ENCODE measurements around the gene ZBTB17. TPM values are rescaled to one million over a fixed set of nuclear protein-coding genes. Genes with fewer than 3 reads are reported as not detected.

Gene ZBTB17
- total and polyA plus RNA-seq, 9 of the 15 experiments (the other 6 are each of a cell fraction or from before 2014, with no cell fraction given), result 1.1 to 53.4 (median 29.6) TPM

GRCh38 chr1:16023050-16023653 is 47.3 kb upstream of the ZBTB17 start:
- no peak for FAIRE-seq

More at GRCh38 chr1:16023050-16023653, 47.3 kb upstream of the ZBTB17 start:
- WGBS (ENCODE audit: insufficient coverage, low coverage, missing lambda C conversion rate), result 5% methylated on average over 7 of the region's 7 CpGs
- H3K9me3 ChIP-seq (replicated peaks; ENCODE audit: control insufficient read depth, insufficient read depth, low read depth, low read length), result no peaks in the 10 kb centered on the region
- H4K20me1 ChIP-seq (replicated peaks; ENCODE audit: control insufficient read depth, insufficient read depth, low read length), result no peaks in the 10 kb centered on the region
- ATAC-seq (no peak), DNase-seq (ENCODE audit: extremely low read depth in 1 of 4, low spot score in 3 of 4) (no peak)
- H3K4me3 ChIP-seq, result no peak overlapping the region
- CTCF ChIA-PET (ENCODE audit: low intra/inter-chr PET ratio), result no interaction called here
- in situ Hi-C loops (cut with MboI) (no loop called here), intact Hi-C loops (cut with micrococcal nuclease) (no loop called here)
- no peak overlapping the region for H3K27ac ChIP-seq (ENCODE audit: extremely low read depth, low read depth, low read length)
- POLR2A ChIA-PET, result interaction anchor here (0.5 to 1.7 kb wide), 4 partner anchors 8 to 191 kb away, joined by 3 to 7 read pairs (median 4); no protein-coding TSS in a partner anchor
- H3K4me1 ChIP-seq (replicated peaks in 1 of 2; ENCODE audit: control insufficient read depth in 2 of 2, insufficient read depth in 2 of 2, low read length in 2 of 2), result peaks cover 7 to 49% of the 10 kb centered on the region in 2 experiments; a peak in 3 of 5 replicates
- H2AFZ ChIP-seq (ENCODE audit: low read depth, low read length), result no peak overlapping the region
- no peak overlapping the region for H3K4me2 ChIP-seq (ENCODE audit: insufficient read depth, low read length)
- no TSS peak for BruUV-seq (replicated peaks)
- H3K9ac ChIP-seq (ENCODE audit: insufficient read depth in 1 of 2, low read depth in 2 of 2, low read length in 2 of 2), result no peak overlapping the region; a peak in 1 of 4 replicates
- no peaks in the 10 kb centered on the region for H3K36me3 ChIP-seq (ENCODE audit: control insufficient read depth, insufficient read depth, low read length)
- H3K9me1 ChIP-seq (ENCODE audit: control insufficient read depth, insufficient read depth, low read length), result no peaks in the 10 kb centered on the region
- no peaks in the 10 kb centered on the region for H3K79me2 ChIP-seq (ENCODE audit: control insufficient read depth, insufficient read depth, low read length)
- peaks cover 7 to 37% of the 10 kb centered on the region in 2 experiments; a peak in 3 of 5 replicates for H3K27me3 ChIP-seq (ENCODE audit: control insufficient read depth in 2 of 2, insufficient read depth in 2 of 2, low read length in 2 of 2)
- no peak for TF ChIP-seq MYNN (IDR thresholded peaks at IDR 0.05)
- TF ChIP-seq MYNN (CRISPR knock-in tag; IDR thresholded peaks at IDR 0.05), result no peak
- no peak for TF ChIP-seq ZNF609 (CRISPR knock-in tag; IDR thresholded peaks at IDR 0.05; ENCODE audit: borderline replicate concordance)
- TF ChIP-seq ZNF282 (CRISPR knock-in tag; IDR thresholded peaks at IDR 0.05), result no peak
- no peak for TF ChIP-seq GABPB1 (CRISPR knock-in tag; IDR thresholded peaks at IDR 0.05)
- no peak for TF ChIP-seq FOXO4 (CRISPR knock-in tag; IDR thresholded peaks at IDR 0.05)
- TF ChIP-seq EZH2 (IDR thresholded peaks at IDR 0.05; ENCODE audit: borderline replicate concordance, low read depth, low read length), result no peak
- TF ChIP-seq NUFIP1 (IDR thresholded peaks at IDR 0.05; ENCODE audit: partially characterized antibody), result no peak
- TF ChIP-seq ATF4 (CRISPR knock-in tag; IDR thresholded peaks at IDR 0.05), result no peak
- TF ChIP-seq HDAC2 (IDR thresholded peaks at IDR 0.05), result no peak
- TF ChIP-seq ZZZ3 (IDR thresholded peaks at IDR 0.05), result no peak
- no peak for TF ChIP-seq HNRNPLL (IDR thresholded peaks at IDR 0.05; ENCODE audit: low read depth, low read length, poor library complexity, severe bottlenecking)

All from K562 (cell line).